CD4-positive, alpha-beta memory T cell (primary cell): Measurements from ENCODE around the gene C2orf81. TPM values are rescaled to one million over a fixed set of nuclear protein-coding genes. Genes with fewer than 3 reads are reported as not detected.
A peak's percentile ranks its signal among the peaks of the same experiment; 100 is the strongest.

Experiments
- CTCF ChIA-PET: fragments of 350-600 bp; sonication (Branson Sonifier 250); formaldehyde crosslinking; loops from one replicate; lab custom pipeline; 2021; ENCODE audit warnings: inconsistent platforms; ENCODE audit not compliant: partially characterized antibody; lab: Charles Lee
- POLR2A ChIA-PET: fragments of 350-600 bp; sonication (Branson Sonifier 250); formaldehyde crosslinking; loops from one replicate; lab custom pipeline; 2021; ENCODE audit not compliant: partially characterized antibody; lab: Charles Lee
- DNase-seq, 5 donors: peaks; one replicate each; pipeline versions ENCODE4 v3.0.0 to v3.0.0-alpha.2; 2020 to 2022; ENCODE audit warnings: mixed read lengths in 1 of 5
- H3K27ac ChIP-seq: one replicate; pipeline ENCODE4 v1.7.0; 2013; ENCODE audit warnings: low read depth, low read length
- H3K27me3 ChIP-seq: 2 replicates; pipeline ENCODE4 v1.7.0; 2013; ENCODE audit warnings: mild to moderate bottlenecking, low read length, moderate library complexity; ENCODE audit not compliant: insufficient read depth
- H3K36me3 ChIP-seq: 2 replicates; pipeline ENCODE4 v1.7.0; 2013; ENCODE audit warnings: mild to moderate bottlenecking, low read length, moderate library complexity; ENCODE audit not compliant: insufficient read depth
- H3K4me1 ChIP-seq: 2 replicates; pipeline ENCODE4 v1.7.0; 2013; ENCODE audit warnings: mild to moderate bottlenecking, low read length, moderate library complexity; ENCODE audit not compliant: insufficient read depth
- H3K4me3 ChIP-seq, 2 donors: one replicate each; pipeline ENCODE4 v1.7.0; 2013; ENCODE audit warnings: low read length in 2 of 2, mild to moderate bottlenecking in 1 of 2
- H3K9me3 ChIP-seq, 2 donors: one replicate each; pipeline ENCODE4 v1.7.0; 2013; ENCODE audit warnings: low read length in 2 of 2, control low read depth in 1 of 2; ENCODE audit not compliant: control insufficient read depth in 1 of 2
- H3K27ac Mint-ChIP-seq, 7 donors: one replicate each; pipeline ENCODE4 v1.8.0; 2020 to 2021; ENCODE audit warnings: mixed read lengths in 7 of 7, mild to moderate bottlenecking in 6 of 7, inconsistent platforms in 3 of 7, moderate library complexity in 3 of 7
- H3K27me3 Mint-ChIP-seq, 2 donors: one replicate each; pipeline ENCODE4 v1.8.0; 2020 to 2021; ENCODE audit warnings: mixed read lengths in 2 of 2
- H3K36me3 Mint-ChIP-seq, 2 donors: one replicate each; pipeline ENCODE4 v1.8.0; 2020 to 2021; ENCODE audit warnings: mixed read lengths in 2 of 2, inconsistent platforms in 1 of 2, mild to moderate bottlenecking in 1 of 2
- H3K4me1 Mint-ChIP-seq, 4 donors: one replicate each; pipeline ENCODE4 v1.8.0; 2020 to 2021; ENCODE audit warnings: mixed read lengths in 4 of 4, mild to moderate bottlenecking in 1 of 4
- H3K4me3 Mint-ChIP-seq, 8 donors: one replicate each; pipeline ENCODE4 v1.8.0; 2020 to 2021; ENCODE audit warnings: mixed read lengths in 8 of 8, mild to moderate bottlenecking in 7 of 8, moderate library complexity in 6 of 8, inconsistent platforms in 3 of 8
- H3K9me3 Mint-ChIP-seq, 8 donors: one replicate each; pipeline ENCODE4 v1.8.0; 2020 to 2021; ENCODE audit warnings: mixed read lengths in 8 of 8, mild to moderate bottlenecking in 5 of 8, inconsistent platforms in 3 of 8, moderate library complexity in 1 of 8
- intact Hi-C: fragments of 100-400 bp; cut with micrococcal nuclease; formaldehyde crosslinking; loops from one replicate; pipeline ENCODE4 v1.15.1; 2023
- polyA plus RNA-seq, 2 donors: library from polyadenylated mRNA; unstranded; fragments of 300-500 nt; fragmentation: Illumina TruSeq; gene quantifications; one replicate each; pipeline ENCODE4 v1.2.3, GENCODE V29; 2021
- total RNA-seq, 2 experiments: library from RNA; stranded (reverse); gene quantifications; one replicate each; pipeline ENCODE4 v1.2.3, GENCODE V29; 2021

The C2orf81 gene
- total and polyA plus RNA-seq, 4 experiments from 2014 or later: 1.5 to 7.5 (median 3.4) TPM

GRCh38 chr2:74413001-74413698 lies 8.3 kb downstream of the C2orf81 start:
- Mint-ChIP-seq H3K4me3 (peak overlapping the region in 3 of 8 donors; percentile 30 to 57 (median 56)), H3K36me3 (no peaks in the 10 kb centered on the region), H3K4me1 (peaks cover 4 to 17% (median 5%) of the 10 kb centered on the region in 4 donors), H3K9me3 (no peaks in the 10 kb centered on the region), H3K27ac (peak overlapping the region in 1 of 7 donors; percentile 49), H3K27me3 (peaks cover 7 to 22% of the 10 kb centered on the region in 2 donors)
- no peak for DNase-seq
- ChIA-PET CTCF (no interaction called here), POLR2A (no interaction called here)
- intact Hi-C loops: no loop called here
- H3K4me3 ChIP-seq: no peak overlapping the region
- H3K36me3 ChIP-seq: no peaks in the 10 kb centered on the region
- H3K27ac ChIP-seq: no peak overlapping the region
- H3K9me3 ChIP-seq: no peaks in the 10 kb centered on the region
- H3K4me1 ChIP-seq: peaks cover 14% of the 10 kb centered on the region
- H3K27me3 ChIP-seq: no peaks in the 10 kb centered on the region

DNA sequence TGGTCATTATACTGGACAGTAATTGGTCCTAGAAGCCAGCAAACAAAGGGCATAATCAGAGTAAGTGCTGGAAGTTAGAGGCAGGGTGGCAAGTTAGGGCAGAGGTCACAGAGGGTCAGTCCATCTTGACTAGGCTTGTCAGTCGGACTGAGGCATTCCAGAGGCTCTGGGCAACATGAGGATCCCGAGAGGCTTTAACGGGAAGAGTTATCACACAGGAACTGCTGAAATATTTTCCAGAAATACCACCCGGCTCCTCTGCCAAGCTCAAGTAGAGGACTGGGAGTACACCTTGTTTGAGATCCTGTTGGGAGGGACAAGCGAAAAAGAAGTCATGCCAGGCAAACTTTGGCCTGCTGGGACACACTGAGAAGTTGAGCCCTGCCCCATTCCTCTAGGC lies 13.7 kb downstream of the C2orf81 start:
- Mint-ChIP-seq H3K9me3 (no peaks in the 10 kb centered on the region), H3K4me3 (no peak overlapping the region), H3K36me3 (no peaks in the 10 kb centered on the region)

DNA sequence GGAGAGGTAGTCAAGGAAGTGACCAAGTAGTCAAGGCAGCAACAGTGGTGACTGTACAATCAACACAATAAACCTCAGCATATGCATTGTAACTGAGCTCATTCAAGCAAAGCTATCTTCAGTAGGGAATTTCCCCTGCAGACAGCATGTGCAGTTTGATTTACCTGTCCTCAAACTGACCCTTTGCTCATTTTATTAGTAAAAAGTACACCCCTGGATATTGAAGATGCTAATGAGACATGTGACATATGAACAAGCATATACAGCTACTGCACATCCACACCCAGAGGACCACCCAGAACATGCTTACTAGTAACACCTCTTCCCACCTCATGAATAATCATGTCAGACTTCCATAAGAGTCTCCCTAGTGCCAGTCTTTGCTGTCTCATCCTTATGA lies 15.4 kb downstream of the C2orf81 start:
- H3K4me1 Mint-ChIP-seq: peaks cover 0 to 1% (median 0%) of the 10 kb centered on the region in 4 donors
- no peak overlapping the region for H3K4me3 ChIP-seq
- H3K9me3 Mint-ChIP-seq: no peaks in the 10 kb centered on the region
- H3K27me3 ChIP-seq: no peaks in the 10 kb centered on the region
- intact Hi-C loops: no loop called here
- H3K27ac ChIP-seq: no peak overlapping the region
- H3K27me3 Mint-ChIP-seq: peaks cover 9 to 12% of the 10 kb centered on the region in 2 donors
- ChIA-PET POLR2A (no interaction called here), CTCF (no interaction called here)
- H3K9me3 ChIP-seq: no peaks in the 10 kb centered on the region
- no peaks in the 10 kb centered on the region for H3K4me1 ChIP-seq
- H3K4me3 Mint-ChIP-seq: no peak overlapping the region
- H3K36me3 ChIP-seq: no peaks in the 10 kb centered on the region
- no peak overlapping the region for H3K27ac Mint-ChIP-seq
- DNase-seq: no peak
- no peaks in the 10 kb centered on the region for H3K36me3 Mint-ChIP-seq

More for the DNA sequence above, 13.7 kb downstream of the C2orf81 start:
- Histone ChIP-seq H3K27me3 (no peaks in the 10 kb centered on the region), H3K27ac (no peak overlapping the region), H3K4me3 (no peak overlapping the region), H3K4me1 (no peaks in the 10 kb centered on the region), H3K9me3 (no peaks in the 10 kb centered on the region), H3K36me3 (no peaks in the 10 kb centered on the region)
- Mint-ChIP-seq H3K27ac (no peak overlapping the region), H3K4me1 (peaks cover 0 to 1% (median 0%) of the 10 kb centered on the region in 4 donors), H3K27me3 (peaks cover 9 to 16% of the 10 kb centered on the region in 2 donors)
- ChIA-PET CTCF (interaction anchor here (1.1 kb wide), 1 partner anchor 16 kb away, joined by 3 read pairs; no protein-coding TSS in a partner anchor), POLR2A (no interaction called here)
- no peak for DNase-seq
- intact Hi-C loops: no loop called here

DNA sequence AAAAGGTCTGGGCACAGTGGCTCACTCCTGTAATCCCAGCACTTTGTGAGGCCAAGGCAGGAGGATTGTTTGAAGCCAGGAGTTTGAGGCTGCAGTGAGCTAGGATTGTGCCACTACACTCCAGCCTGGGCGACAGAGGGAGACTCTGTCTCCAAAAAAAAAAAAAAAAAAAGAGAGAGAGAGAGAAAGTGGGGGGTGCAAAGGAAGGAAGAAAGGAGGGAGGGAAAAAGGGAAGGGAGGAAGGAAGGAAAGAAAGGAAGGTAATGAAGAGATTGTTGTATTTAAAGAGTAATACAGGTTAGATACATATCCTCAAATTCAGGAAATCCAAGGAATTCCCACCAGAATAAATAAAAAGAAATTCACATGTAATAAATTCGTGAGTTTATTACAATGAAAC lies 19.5 kb downstream of the C2orf81 start:
- Mint-ChIP-seq H3K27ac (no peak overlapping the region), H3K4me1 (no peaks in the 10 kb centered on the region), H3K36me3 (no peaks in the 10 kb centered on the region), H3K4me3 (no peak overlapping the region), H3K27me3 (peaks cover 0 to 2% of the 10 kb centered on the region in 2 donors), H3K9me3 (no peaks in the 10 kb centered on the region)
- Histone ChIP-seq H3K36me3 (no peaks in the 10 kb centered on the region), H3K27ac (no peak overlapping the region), H3K4me1 (no peaks in the 10 kb centered on the region), H3K27me3 (no peaks in the 10 kb centered on the region), H3K9me3 (no peaks in the 10 kb centered on the region), H3K4me3 (no peak overlapping the region)
- no peak for DNase-seq
- ChIA-PET POLR2A (interaction anchor here (0.7 to 1.4 kb wide), 2 partner anchors 10 to 53 kb away, joined by 3 to 6 read pairs; partner anchors contain the start of gene INO80B), CTCF (interaction anchor here (0.7 to 3.4 kb wide), 4 partner anchors 10 to 152 kb away, joined by 3 to 16 read pairs (median 10); no protein-coding TSS in a partner anchor)
- intact Hi-C loops: no loop called here

GRCh38 chr2:74399785-74400184 lies 21.6 kb downstream of the C2orf81 start:
- peak in 4 of 5 donors; percentile 36 to 49 (median 41) for DNase-seq
- no peak overlapping the region for H3K27ac ChIP-seq
- ChIA-PET POLR2A (interaction anchor here (0.8 kb wide), 1 partner anchor 124 kb away, joined by 3 read pairs; no protein-coding TSS in a partner anchor), CTCF (interaction anchor here (1.3 kb wide), 1 partner anchor 150 kb away, joined by 4 read pairs; no protein-coding TSS in a partner anchor)
- H3K36me3 ChIP-seq: no peaks in the 10 kb centered on the region
- no peak overlapping the region for H3K4me3 ChIP-seq
- no peaks in the 10 kb centered on the region for H3K27me3 ChIP-seq
- H3K27me3 Mint-ChIP-seq: peaks cover 2 to 4% of the 10 kb centered on the region in 2 donors
- no peak overlapping the region for H3K27ac Mint-ChIP-seq
- H3K4me1 Mint-ChIP-seq: no peaks in the 10 kb centered on the region
- no peaks in the 10 kb centered on the region for H3K9me3 Mint-ChIP-seq
- intact Hi-C loops: loop anchor here (1.0 to 10.0 kb wide), 4 partner anchors 149 to 205 kb away; partner anchors contain the start of genes DOK1, LOXL3 and MTHFD2
- H3K36me3 Mint-ChIP-seq: no peaks in the 10 kb centered on the region
- H3K4me3 Mint-ChIP-seq: no peak overlapping the region
- H3K4me1 ChIP-seq: no peaks in the 10 kb centered on the region
- H3K9me3 ChIP-seq: no peaks in the 10 kb centered on the region

DNA sequence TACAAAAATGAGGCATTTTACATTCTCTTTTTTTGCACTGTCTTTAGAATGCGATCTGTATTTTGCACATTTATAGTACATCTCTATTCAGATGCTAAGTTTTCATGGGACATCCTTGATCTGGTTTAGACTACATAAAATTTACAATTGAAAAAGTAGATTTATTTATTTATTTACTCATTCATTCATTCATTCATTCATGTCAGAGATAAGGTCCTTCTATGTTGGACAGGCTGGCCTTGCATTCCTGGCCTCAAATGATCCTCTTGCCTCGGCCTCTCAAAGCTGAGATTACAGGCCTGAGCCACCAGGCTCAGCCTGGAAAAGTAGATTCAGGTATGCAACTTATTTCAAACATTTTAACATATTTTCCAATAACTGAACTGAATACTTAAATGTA lies 25.3 kb downstream of the C2orf81 start:
- H3K4me1 Mint-ChIP-seq: peaks cover 2 to 6% (median 6%) of the 10 kb centered on the region in 4 donors
- CTCF ChIA-PET: no interaction called here
- POLR2A ChIA-PET: no interaction called here
- no peaks in the 10 kb centered on the region for H3K9me3 Mint-ChIP-seq
- DNase-seq: no peak
- no peaks in the 10 kb centered on the region for H3K36me3 ChIP-seq
- intact Hi-C loops: loop anchor here (10.0 kb wide), 3 partner anchors 159 to 201 kb away; partner anchors contain the start of genes DOK1, LOXL3 and MTHFD2
- H3K27ac ChIP-seq: no peak overlapping the region
- H3K4me3 Mint-ChIP-seq: no peak overlapping the region
- H3K27me3 ChIP-seq: no peaks in the 10 kb centered on the region
- H3K36me3 Mint-ChIP-seq: peaks cover 0 to 3% of the 10 kb centered on the region in 2 donors
- H3K4me3 ChIP-seq: no peak overlapping the region
- no peak overlapping the region for H3K27ac Mint-ChIP-seq
- no peaks in the 10 kb centered on the region for H3K9me3 ChIP-seq
- peaks cover 1% of the 10 kb centered on the region for H3K4me1 ChIP-seq
- H3K27me3 Mint-ChIP-seq: peaks cover 2 to 5% of the 10 kb centered on the region in 2 donors

DNA sequence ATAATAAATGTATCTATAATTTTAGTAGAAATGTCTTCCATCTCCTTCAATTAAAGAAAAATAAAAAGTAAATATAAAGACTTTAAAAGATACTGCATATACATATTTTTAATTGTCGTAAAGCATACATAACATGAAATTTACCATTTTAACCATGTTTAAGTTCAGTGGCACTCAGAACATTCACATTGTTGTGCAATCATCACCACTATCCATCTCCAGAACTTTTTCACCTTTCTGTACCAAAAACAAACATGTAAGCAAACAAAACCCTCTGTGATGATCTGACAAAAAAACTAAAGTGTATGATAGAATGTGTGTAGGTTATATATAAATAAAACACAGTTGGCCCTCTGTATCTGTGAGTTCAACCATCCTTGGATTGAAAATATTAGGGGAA lies 27.9 kb downstream of the C2orf81 start:
- CTCF ChIA-PET: interaction anchor here (3.1 kb wide), 1 partner anchor 8 kb away, joined by 13 read pairs; no protein-coding TSS in a partner anchor

More for the DNA sequence above, 27.9 kb downstream of the C2orf81 start:
- H3K9me3 Mint-ChIP-seq: no peaks in the 10 kb centered on the region
- intact Hi-C loops: loop anchor here (5.0 to 10.0 kb wide), 6 partner anchors 126 to 1321 kb away; partner anchors contain the start of genes DOK1, LOXL3, MTHFD2 and SFXN5
- no peaks in the 10 kb centered on the region for H3K27me3 ChIP-seq
- peaks cover 0 to 5% of the 10 kb centered on the region in 2 donors for H3K27me3 Mint-ChIP-seq
- H3K36me3 Mint-ChIP-seq: peaks cover 0 to 5% of the 10 kb centered on the region in 2 donors
- no peak overlapping the region for H3K27ac ChIP-seq
- no peak overlapping the region for H3K27ac Mint-ChIP-seq
- no peak for DNase-seq
- POLR2A ChIA-PET: no interaction called here
- no peaks in the 10 kb centered on the region for H3K9me3 ChIP-seq
- H3K36me3 ChIP-seq: no peaks in the 10 kb centered on the region
- H3K4me1 ChIP-seq: peaks cover 27% of the 10 kb centered on the region
- H3K4me3 ChIP-seq: no peak overlapping the region
- H3K4me1 Mint-ChIP-seq: peaks cover 5 to 13% (median 6%) of the 10 kb centered on the region in 4 donors
- no peak overlapping the region for H3K4me3 Mint-ChIP-seq
